ENCODE data around the gene MAP4K3.

DNA sequence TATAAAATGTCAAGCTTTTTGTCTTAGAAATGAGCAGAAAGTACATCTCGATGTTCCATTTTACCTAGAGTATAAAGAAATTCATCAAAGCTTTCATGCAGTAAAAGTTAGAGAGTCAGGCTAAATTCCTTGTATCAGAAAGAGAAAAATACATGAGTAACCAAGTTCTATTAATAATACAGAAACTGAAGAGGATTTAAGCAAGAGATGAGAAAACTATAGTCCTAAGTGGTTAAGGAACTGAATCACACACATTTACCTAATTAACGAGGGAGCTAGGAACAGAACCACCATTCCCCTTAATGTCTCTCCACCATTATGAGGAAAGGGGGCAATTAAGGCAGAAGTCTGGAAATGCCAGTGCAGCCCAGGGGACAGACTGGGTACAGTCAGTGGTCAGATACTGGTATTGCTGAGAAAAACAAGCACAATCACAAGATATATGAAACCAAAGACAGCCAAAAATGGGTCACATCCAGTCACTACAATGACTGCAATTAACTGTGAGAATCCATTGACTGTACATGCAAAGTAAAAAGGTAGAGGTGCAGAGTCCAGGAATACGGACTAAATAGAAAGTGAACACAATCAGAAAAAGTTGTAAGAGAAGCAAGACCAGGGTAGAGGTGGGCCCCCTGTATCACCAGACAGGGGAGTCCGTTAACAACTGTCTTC, 23.9 kb downstream of the MAP4K3 start:
- TF ChIP-seq, protein P1, sequence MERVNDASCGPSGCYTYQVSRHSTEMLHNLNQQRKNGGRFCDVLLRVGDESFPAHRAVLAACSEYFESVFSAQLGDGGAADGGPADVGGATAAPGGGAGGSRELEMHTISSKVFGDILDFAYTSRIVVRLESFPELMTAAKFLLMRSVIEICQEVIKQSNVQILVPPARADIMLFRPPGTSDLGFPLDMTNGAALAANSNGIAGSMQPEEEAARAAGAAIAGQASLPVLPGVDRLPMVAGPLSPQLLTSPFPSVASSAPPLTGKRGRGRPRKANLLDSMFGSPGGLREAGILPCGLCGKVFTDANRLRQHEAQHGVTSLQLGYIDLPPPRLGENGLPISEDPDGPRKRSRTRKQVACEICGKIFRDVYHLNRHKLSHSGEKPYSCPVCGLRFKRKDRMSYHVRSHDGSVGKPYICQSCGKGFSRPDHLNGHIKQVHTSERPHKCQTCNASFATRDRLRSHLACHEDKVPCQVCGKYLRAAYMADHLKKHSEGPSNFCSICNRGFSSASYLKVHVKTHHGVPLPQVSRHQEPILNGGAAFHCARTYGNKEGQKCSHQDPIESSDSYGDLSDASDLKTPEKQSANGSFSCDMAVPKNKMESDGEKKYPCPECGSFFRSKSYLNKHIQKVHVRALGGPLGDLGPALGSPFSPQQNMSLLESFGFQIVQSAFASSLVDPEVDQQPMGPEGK (CRISPR knock-in tag; IDR thresholded peaks at IDR 0.05; ENCODE audit: borderline replicate concordance) = no peak
- TF ChIP-seq ZFP30 (CRISPR knock-in tag; IDR thresholded peaks at IDR 0.05) (no peak), ZNF565 (CRISPR knock-in tag; conservative IDR thresholded peaks at IDR 0.05; ENCODE audit: low read depth) (no peak)
